ENCODE data around the gene GREM1. TPM values are rescaled to one million over a fixed set of nuclear protein-coding genes. Genes with fewer than 3 reads are reported as not detected.

The GREM1 gene
- total RNA-seq, 2 donors from 2014 or later, result not detected

DNA sequence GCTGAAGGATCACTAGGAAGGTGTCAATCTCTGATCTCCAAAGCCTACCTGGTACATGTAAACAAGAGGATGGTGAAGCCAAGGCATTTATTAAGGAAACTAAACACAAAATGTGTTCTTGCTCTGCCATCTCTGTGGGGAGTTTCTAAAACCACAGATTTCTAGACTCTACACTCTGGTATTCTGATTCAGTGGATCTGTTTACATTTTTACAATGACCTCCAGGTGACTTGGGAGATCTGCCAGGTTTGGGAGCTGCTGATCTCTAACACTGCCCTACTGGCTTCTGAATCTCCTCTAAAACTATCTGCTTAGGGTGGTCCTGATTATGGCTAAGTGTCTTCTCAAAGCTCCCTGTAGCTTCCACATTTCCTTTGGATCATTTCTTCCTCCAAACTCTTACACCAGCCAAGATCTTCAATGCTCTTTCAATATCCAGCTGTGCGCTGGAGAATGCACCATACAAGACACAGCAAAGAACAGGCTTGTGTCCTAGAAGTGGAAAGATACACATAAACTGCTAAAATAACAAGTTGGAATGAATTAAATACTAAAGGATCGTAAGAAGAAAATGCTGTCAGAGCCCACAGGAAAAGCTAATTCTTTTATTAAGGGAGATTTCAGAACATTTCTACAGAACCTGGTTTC is 72.7 kb downstream of the GREM1 start:
- DNase-seq (ENCODE audit: low spot score in 2 of 2) (no peak), ATAC-seq (no peak)
- no peaks in the 10 kb centered on the region for H3K9me3 Mint-ChIP-seq
- H3K36me3 Mint-ChIP-seq, result no peaks in the 10 kb centered on the region
- H3K27ac Mint-ChIP-seq, result no peak overlapping the region

- H3K27ac Mint-ChIP-seq, result no peak overlapping the region
These were observed 74.6 kb downstream of the GREM1 start for GRCh38 chr15:32792436-32792835.

More at GRCh38 chr15:32792436-32792835, 74.6 kb downstream of the GREM1 start:
- ATAC-seq, result no peak
- no peak for DNase-seq (ENCODE audit: low spot score in 2 of 2)
- H3K9me3 Mint-ChIP-seq, result no peaks in the 10 kb centered on the region
- H3K36me3 Mint-ChIP-seq, result no peaks in the 10 kb centered on the region

Other genes with a start within 250 kb of the GREM1 start
- gene GOLGA8N, start 124.5 kb upstream of the GREM1 start, total RNA-seq, result 10 to 100 TPM in 1 of 2 donors, 1 to 10 TPM in 1; 8.6 to 10.0 TPM
- gene ARHGAP11A, start 102.5 kb upstream of the GREM1 start, total RNA-seq, result 100 to 1,000 TPM; 133 to 148 TPM
- gene SCG5, start 76.3 kb upstream of the GREM1 start, total RNA-seq, result 1 to 10 TPM; 2.0 to 3.7 TPM

Measured in activated naive CD4-positive, alpha-beta T cell treated with anti-CD3 and anti-CD28 coated beads, Interleukin-2, amount 50 U/mL, for 72 hours (primary cell).